ENCODE data around the gene SLC25A6. TPM values are rescaled to one million over a fixed set of nuclear protein-coding genes. Genes with fewer than 3 reads are reported as not detected.

Gene SLC25A6
- total RNA-seq, 1 donor from 2014 or later, result 488 TPM

- TF ChIP-seq, protein P1, sequence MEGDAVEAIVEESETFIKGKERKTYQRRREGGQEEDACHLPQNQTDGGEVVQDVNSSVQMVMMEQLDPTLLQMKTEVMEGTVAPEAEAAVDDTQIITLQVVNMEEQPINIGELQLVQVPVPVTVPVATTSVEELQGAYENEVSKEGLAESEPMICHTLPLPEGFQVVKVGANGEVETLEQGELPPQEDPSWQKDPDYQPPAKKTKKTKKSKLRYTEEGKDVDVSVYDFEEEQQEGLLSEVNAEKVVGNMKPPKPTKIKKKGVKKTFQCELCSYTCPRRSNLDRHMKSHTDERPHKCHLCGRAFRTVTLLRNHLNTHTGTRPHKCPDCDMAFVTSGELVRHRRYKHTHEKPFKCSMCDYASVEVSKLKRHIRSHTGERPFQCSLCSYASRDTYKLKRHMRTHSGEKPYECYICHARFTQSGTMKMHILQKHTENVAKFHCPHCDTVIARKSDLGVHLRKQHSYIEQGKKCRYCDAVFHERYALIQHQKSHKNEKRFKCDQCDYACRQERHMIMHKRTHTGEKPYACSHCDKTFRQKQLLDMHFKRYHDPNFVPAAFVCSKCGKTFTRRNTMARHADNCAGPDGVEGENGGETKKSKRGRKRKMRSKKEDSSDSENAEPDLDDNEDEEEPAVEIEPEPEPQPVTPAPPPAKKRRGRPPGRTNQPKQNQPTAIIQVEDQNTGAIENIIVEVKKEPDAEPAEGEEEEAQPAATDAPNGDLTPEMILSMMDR (IDR thresholded peaks at IDR 0.05; ENCODE audit: unreplicated experiment), result no peak
- Mint-ChIP-seq H3K4me3 (ENCODE audit: unreplicated experiment) (peak overlapping the region; percentile 94), H3K9me3 (ENCODE audit: unreplicated experiment) (no peaks in the 10 kb centered on the region), H3K27me3 (ENCODE audit: unreplicated experiment) (peaks cover 34% of the 10 kb centered on the region), H3K27ac (ENCODE audit: unreplicated experiment) (peak overlapping the region; percentile 72), H3K36me3 (ENCODE audit: low read depth, unreplicated experiment) (peaks cover 52% of the 10 kb centered on the region), H3K4me1 (ENCODE audit: unreplicated experiment) (peaks cover 18% of the 10 kb centered on the region)
- DNase-seq (ENCODE audit: low spot score), result no peak
Measured at GRCh38 chrX:1390621-1391369, 1.1 kb downstream of the SLC25A6 start.

DNA sequence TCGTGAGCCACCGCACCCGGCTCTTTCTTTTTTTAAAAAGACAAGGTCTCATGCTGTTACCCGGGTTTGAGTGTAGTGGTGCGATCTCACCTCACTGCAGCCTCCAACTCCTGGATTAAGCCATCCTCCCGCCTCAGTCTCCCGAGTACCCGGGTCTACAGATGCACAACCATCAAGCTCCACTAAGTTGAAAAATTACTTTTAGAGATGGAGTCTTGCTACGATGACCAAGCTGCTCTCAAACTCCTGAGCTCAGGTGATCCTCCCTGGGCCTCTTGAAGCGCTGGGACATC lies 2.0 kb downstream of the SLC25A6 start:
- H3K9me3 Mint-ChIP-seq (ENCODE audit: unreplicated experiment), result no peaks in the 10 kb centered on the region
- DNase-seq (ENCODE audit: low spot score), result no peak
- H3K27ac Mint-ChIP-seq (ENCODE audit: unreplicated experiment), result no peak overlapping the region
- TF ChIP-seq, protein P1 (IDR thresholded peaks at IDR 0.05; ENCODE audit: unreplicated experiment), result no peak
- H3K36me3 Mint-ChIP-seq (ENCODE audit: low read depth, unreplicated experiment), result peaks cover 52% of the 10 kb centered on the region
- H3K4me1 Mint-ChIP-seq (ENCODE audit: unreplicated experiment), result peaks cover 12% of the 10 kb centered on the region
- H3K27me3 Mint-ChIP-seq (ENCODE audit: unreplicated experiment), result peaks cover 28% of the 10 kb centered on the region
- H3K4me3 Mint-ChIP-seq (ENCODE audit: unreplicated experiment), result no peak overlapping the region

GRCh38 chrX:1389181-1389992 lies 2.5 kb downstream of the SLC25A6 start:
- Mint-ChIP-seq H3K27ac (ENCODE audit: unreplicated experiment) (no peak overlapping the region), H3K4me3 (ENCODE audit: unreplicated experiment) (no peak overlapping the region), H3K27me3 (ENCODE audit: unreplicated experiment) (peaks cover 28% of the 10 kb centered on the region), H3K4me1 (ENCODE audit: unreplicated experiment) (peaks cover 12% of the 10 kb centered on the region), H3K36me3 (ENCODE audit: low read depth, unreplicated experiment) (peaks cover 57% of the 10 kb centered on the region), H3K9me3 (ENCODE audit: unreplicated experiment) (no peaks in the 10 kb centered on the region)
- no peak for DNase-seq (ENCODE audit: low spot score)
- TF ChIP-seq, protein P1 (IDR thresholded peaks at IDR 0.05; ENCODE audit: unreplicated experiment), result no peak

- H3K4me1 Mint-ChIP-seq (ENCODE audit: unreplicated experiment), result peaks cover 11% of the 10 kb centered on the region
- H3K27me3 Mint-ChIP-seq (ENCODE audit: unreplicated experiment), result peaks cover 27% of the 10 kb centered on the region
- H3K9me3 Mint-ChIP-seq (ENCODE audit: unreplicated experiment), result no peaks in the 10 kb centered on the region
- TF ChIP-seq, protein P1 (IDR thresholded peaks at IDR 0.05; ENCODE audit: unreplicated experiment), result no peak
- peak overlapping the region; percentile 42 for H3K4me3 Mint-ChIP-seq (ENCODE audit: unreplicated experiment)
- peak overlapping the region; percentile 30 for H3K27ac Mint-ChIP-seq (ENCODE audit: unreplicated experiment)
- H3K36me3 Mint-ChIP-seq (ENCODE audit: low read depth, unreplicated experiment), result peaks cover 55% of the 10 kb centered on the region
- DNase-seq (ENCODE audit: low spot score), result no peak
Measured at GRCh38 chrX:1388651-1389050, 3.3 kb downstream of the SLC25A6 start.
